Measurements from ENCODE around the gene MPHOSPH10.

Gene MPHOSPH10

DNA sequence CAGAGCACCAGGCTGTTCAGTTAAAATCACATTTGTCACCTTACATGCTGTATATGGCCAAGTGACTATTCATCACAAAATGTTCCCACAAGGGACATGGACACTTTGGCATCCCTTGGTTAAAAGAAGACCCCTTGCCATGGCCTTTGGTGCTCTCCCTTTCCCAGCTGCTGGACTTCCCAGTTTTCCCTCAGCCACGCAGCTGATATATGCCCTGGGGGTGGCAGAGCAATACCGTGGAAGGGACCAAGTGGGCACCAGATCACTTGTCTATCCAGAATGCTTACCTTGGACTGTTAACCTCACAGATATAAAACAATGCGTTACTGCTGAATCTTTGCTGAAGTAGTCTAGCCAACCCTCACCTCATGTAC lies 61.1 kb downstream of the MPHOSPH10 start:
- POLR2A ChIA-PET (ENCODE audit: low non-redundant PET) = no interaction called here
- no peak for DNase-seq (ENCODE audit: low spot score)
- TF ChIP-seq, protein P1, sequence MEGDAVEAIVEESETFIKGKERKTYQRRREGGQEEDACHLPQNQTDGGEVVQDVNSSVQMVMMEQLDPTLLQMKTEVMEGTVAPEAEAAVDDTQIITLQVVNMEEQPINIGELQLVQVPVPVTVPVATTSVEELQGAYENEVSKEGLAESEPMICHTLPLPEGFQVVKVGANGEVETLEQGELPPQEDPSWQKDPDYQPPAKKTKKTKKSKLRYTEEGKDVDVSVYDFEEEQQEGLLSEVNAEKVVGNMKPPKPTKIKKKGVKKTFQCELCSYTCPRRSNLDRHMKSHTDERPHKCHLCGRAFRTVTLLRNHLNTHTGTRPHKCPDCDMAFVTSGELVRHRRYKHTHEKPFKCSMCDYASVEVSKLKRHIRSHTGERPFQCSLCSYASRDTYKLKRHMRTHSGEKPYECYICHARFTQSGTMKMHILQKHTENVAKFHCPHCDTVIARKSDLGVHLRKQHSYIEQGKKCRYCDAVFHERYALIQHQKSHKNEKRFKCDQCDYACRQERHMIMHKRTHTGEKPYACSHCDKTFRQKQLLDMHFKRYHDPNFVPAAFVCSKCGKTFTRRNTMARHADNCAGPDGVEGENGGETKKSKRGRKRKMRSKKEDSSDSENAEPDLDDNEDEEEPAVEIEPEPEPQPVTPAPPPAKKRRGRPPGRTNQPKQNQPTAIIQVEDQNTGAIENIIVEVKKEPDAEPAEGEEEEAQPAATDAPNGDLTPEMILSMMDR (conservative IDR thresholded peaks at IDR 0.05; ENCODE audit: low read depth) = no peak
- CTCF ChIA-PET = interaction anchor here (1.2 to 1.6 kb wide), 2 partner anchors 9 to 80 kb away, joined by 3 to 4 read pairs; no protein-coding TSS in a partner anchor
- H3K27ac ChIP-seq = no peak overlapping the region

Measured in RWPE1 (cell line).